ENCODE results near the gene GOLPH3. TPM values are rescaled to one million over a fixed set of nuclear protein-coding genes. Genes with fewer than 3 reads are reported as not detected.

The GOLPH3 gene
- total and polyA plus RNA-seq, 2 experiments from 2014 or later = 68.5 to 96.1 TPM

GRCh38 chr5:32150366-32150765 lies 23.8 kb downstream of the GOLPH3 start:
- no peak overlapping the region for H3K27ac ChIP-seq (ENCODE audit: low read depth)
- Mint-ChIP-seq H3K27me3 (ENCODE audit: insufficient read depth, low read depth, poor library complexity) (peaks cover 2% of the 10 kb centered on the region), H3K4me3 (no peak overlapping the region), H3K4me1 (no peaks in the 10 kb centered on the region; the same call in 1 of the 3 replicates), H3K9me3 (no peaks in the 10 kb centered on the region), H3K27ac (no peak overlapping the region), H3K36me3 (ENCODE audit: low read depth) (peaks cover 13% of the 10 kb centered on the region; the same call in 2 of the 3 replicates)
- no peaks in the 10 kb centered on the region for H3K4me1 ChIP-seq (ENCODE audit: insufficient read depth)
- H3K4me2 ChIP-seq = no peak overlapping the region
- no peak for TF ChIP-seq ZNF331 (CRISPR knock-in tag; IDR thresholded peaks at IDR 0.05; ENCODE audit: low read depth)
- no peak for TF ChIP-seq CREB1 (CRISPR knock-in tag; IDR thresholded peaks at IDR 0.05; ENCODE audit: low read depth)
- TF ChIP-seq NANOG (IDR thresholded peaks at IDR 0.05; ENCODE audit: borderline replicate concordance) = no peak
- DNase-seq (ENCODE audit: low spot score) = no peak
- no peak overlapping the region for H3K4me3 ChIP-seq
- no peaks in the 10 kb centered on the region for H3K36me3 ChIP-seq (ENCODE audit: insufficient read depth)
- H3K27me3 ChIP-seq (ENCODE audit: insufficient read depth) = no peaks in the 10 kb centered on the region
- H3K79me2 ChIP-seq (replicated peaks; ENCODE audit: insufficient read depth) = peaks cover 100% of the 10 kb centered on the region
- peaks cover 74% of the 10 kb centered on the region for H4K20me1 ChIP-seq (replicated peaks; ENCODE audit: insufficient read depth)
- no peak for ATAC-seq
- H2AFZ ChIP-seq = no peak overlapping the region
- no peaks in the 10 kb centered on the region; the same call in 1 of the 2 replicates for H3F3A ChIP-seq (replicated peaks; ENCODE audit: low read depth)
- H3K9me2 ChIP-seq (ENCODE audit: insufficient read depth) = no peaks in the 10 kb centered on the region

GRCh38 chr5:32147959-32148358 lies 26.2 kb downstream of the GOLPH3 start:
- 0 out of 2 replicates have a peak, but pooled peaks cover 4% of the 10 kb centered on the region for H3K36me3 ChIP-seq (ENCODE audit: insufficient read depth)
- peaks cover 32% of the 10 kb centered on the region for H3K36me3 Mint-ChIP-seq (ENCODE audit: low read depth)
- H3K9me3 Mint-ChIP-seq = peaks cover 5% of the 10 kb centered on the region; the same call in 2 of the 3 replicates
- ATAC-seq (no peak), DNase-seq (ENCODE audit: low spot score) (no peak)
- H2AFZ ChIP-seq = no peak overlapping the region
- no peak overlapping the region for H3K4me2 ChIP-seq
- no peaks in the 10 kb centered on the region; the same call in 1 of the 3 replicates for H3K4me1 Mint-ChIP-seq
- no peaks in the 10 kb centered on the region for H3K27me3 Mint-ChIP-seq (ENCODE audit: insufficient read depth, low read depth, poor library complexity)
- H4K20me1 ChIP-seq (replicated peaks; ENCODE audit: insufficient read depth) = peaks cover 66% of the 10 kb centered on the region
- H3K79me2 ChIP-seq (replicated peaks; ENCODE audit: insufficient read depth) = peaks cover 100% of the 10 kb centered on the region
- H3K27ac ChIP-seq (ENCODE audit: low read depth) = no peak overlapping the region
- H3F3A ChIP-seq (replicated peaks; ENCODE audit: low read depth) = no peaks in the 10 kb centered on the region; the same call in 1 of the 2 replicates
- no peak overlapping the region for H3K27ac Mint-ChIP-seq
- H3K4me3 Mint-ChIP-seq = no peak overlapping the region
- no peaks in the 10 kb centered on the region for H3K27me3 ChIP-seq (ENCODE audit: insufficient read depth)
- no peaks in the 10 kb centered on the region for H3K9me2 ChIP-seq (ENCODE audit: insufficient read depth)
- no peaks in the 10 kb centered on the region for H3K4me1 ChIP-seq (ENCODE audit: insufficient read depth)
- H3K4me3 ChIP-seq = no peak overlapping the region
- TF ChIP-seq ETS1 (IDR thresholded peaks at IDR 0.05) (no peak), REST (IDR thresholded peaks at IDR 0.05; ENCODE audit: unreplicated experiment) (no peak), JUNB (IDR thresholded peaks at IDR 0.05; ENCODE audit: unreplicated experiment) (no peak), NANOG (IDR thresholded peaks at IDR 0.05; ENCODE audit: borderline replicate concordance) (no peak), EZH2 (IDR thresholded peaks at IDR 0.05; ENCODE audit: low read depth, unreplicated experiment) (no peak), ZNF331 (CRISPR knock-in tag; IDR thresholded peaks at IDR 0.05; ENCODE audit: low read depth) (no peak), CREB1 (CRISPR knock-in tag; IDR thresholded peaks at IDR 0.05; ENCODE audit: low read depth) (no peak), CTCF (conservative IDR thresholded peaks at IDR 0.05; ENCODE audit: low read depth in 2 of 2) (no peak), POLR2AphosphoS5 (IDR thresholded peaks at IDR 0.05; ENCODE audit: low read depth) (no peak), STAT1 (IDR thresholded peaks at IDR 0.05; ENCODE audit: unreplicated experiment) (no peak), ZNF114 (CRISPR knock-in tag; IDR thresholded peaks at IDR 0.05) (no peak)

Measured in GM23338 (cell line).